Measurements from ENCODE around the gene STX18.

DNA sequence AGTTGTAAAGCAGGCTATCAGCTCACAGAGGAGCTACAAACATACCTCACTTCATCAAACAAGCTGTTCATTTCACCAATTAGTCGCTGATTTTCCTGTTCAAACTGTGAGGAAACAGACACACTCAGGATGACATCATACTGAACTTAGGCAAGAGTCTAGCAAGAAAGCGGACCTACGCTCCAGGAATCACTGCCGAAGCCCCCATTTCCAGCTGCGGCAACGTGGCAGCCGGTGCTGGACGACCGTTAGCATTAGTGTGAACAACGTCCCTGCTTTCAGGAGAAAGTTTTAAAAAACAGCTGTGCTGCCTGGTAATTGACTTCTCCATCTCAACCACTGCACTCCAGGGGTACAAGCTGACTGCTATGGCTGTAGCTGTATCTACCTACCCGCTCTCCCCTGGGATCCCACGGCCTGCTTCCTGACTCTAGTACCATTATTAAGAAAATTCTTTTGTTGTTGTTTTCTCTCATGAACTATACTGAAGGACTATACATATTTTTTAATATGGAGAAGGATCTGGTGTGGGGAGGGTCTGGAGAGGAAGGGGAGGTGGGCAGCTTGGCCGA, 116.6 kb downstream of the STX18 start:
- TF ChIP-seq EP300 (IDR thresholded peaks at IDR 0.05; ENCODE audit: low read depth) = no peak
- TF ChIP-seq, protein P1, sequence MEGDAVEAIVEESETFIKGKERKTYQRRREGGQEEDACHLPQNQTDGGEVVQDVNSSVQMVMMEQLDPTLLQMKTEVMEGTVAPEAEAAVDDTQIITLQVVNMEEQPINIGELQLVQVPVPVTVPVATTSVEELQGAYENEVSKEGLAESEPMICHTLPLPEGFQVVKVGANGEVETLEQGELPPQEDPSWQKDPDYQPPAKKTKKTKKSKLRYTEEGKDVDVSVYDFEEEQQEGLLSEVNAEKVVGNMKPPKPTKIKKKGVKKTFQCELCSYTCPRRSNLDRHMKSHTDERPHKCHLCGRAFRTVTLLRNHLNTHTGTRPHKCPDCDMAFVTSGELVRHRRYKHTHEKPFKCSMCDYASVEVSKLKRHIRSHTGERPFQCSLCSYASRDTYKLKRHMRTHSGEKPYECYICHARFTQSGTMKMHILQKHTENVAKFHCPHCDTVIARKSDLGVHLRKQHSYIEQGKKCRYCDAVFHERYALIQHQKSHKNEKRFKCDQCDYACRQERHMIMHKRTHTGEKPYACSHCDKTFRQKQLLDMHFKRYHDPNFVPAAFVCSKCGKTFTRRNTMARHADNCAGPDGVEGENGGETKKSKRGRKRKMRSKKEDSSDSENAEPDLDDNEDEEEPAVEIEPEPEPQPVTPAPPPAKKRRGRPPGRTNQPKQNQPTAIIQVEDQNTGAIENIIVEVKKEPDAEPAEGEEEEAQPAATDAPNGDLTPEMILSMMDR (IDR thresholded peaks at IDR 0.05) = no peak
